ENCODE results near the gene PLXNC1.

The PLXNC1 gene

DNA sequence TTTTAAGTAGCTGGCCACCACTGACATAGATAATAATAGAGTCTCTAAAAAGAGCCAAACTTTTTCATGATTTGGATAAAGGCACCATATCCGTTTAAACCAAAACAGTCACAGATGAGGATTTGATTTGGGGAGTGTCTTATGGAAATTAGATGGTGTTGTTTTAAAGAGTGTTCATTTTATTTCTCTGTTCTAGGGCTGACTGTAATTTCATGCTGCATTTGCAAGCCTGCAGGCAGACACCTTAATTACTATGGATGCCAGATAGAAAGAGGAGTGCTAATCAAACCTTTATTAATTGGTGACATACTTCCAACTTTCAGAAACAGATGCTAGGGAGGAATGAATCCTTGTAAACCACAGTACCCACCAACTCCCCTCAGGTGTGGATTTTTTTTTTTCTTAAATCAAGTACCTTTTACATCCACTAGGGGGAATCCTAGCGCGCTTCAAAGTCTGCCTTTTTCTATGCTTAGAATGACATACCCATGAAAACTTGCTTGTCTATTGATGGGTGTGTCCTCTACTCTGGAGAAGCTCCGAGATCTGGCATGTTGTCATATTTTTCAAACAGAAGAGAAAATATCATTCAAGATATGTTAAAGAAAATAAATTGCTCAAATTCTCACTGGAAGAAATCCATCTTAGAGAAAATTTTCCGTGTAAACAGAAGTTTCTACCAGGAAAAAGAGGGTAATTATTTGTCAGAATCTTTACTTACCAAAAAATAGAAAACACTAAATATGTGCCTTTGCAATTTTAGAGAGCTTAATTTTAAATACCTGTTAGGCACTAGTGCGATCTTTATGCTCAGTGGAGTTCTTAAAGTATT lies 14.2 kb upstream of the PLXNC1 start:
- TF ChIP-seq, protein P1, sequence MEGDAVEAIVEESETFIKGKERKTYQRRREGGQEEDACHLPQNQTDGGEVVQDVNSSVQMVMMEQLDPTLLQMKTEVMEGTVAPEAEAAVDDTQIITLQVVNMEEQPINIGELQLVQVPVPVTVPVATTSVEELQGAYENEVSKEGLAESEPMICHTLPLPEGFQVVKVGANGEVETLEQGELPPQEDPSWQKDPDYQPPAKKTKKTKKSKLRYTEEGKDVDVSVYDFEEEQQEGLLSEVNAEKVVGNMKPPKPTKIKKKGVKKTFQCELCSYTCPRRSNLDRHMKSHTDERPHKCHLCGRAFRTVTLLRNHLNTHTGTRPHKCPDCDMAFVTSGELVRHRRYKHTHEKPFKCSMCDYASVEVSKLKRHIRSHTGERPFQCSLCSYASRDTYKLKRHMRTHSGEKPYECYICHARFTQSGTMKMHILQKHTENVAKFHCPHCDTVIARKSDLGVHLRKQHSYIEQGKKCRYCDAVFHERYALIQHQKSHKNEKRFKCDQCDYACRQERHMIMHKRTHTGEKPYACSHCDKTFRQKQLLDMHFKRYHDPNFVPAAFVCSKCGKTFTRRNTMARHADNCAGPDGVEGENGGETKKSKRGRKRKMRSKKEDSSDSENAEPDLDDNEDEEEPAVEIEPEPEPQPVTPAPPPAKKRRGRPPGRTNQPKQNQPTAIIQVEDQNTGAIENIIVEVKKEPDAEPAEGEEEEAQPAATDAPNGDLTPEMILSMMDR (IDR thresholded peaks at IDR 0.05; ENCODE audit: insufficient read depth, missing control alignments) = peak; percentile 58
- DNase-seq (ENCODE audit: insufficient read length, low spot score) (no peak), FAIRE-seq (no peak)

- TF ChIP-seq, protein P1 (IDR thresholded peaks at IDR 0.05; ENCODE audit: insufficient read depth, missing control alignments) = no peak
- DNase-seq (ENCODE audit: insufficient read length, low spot score) (no peak), FAIRE-seq (no peak)
Measured at GRCh38 chr12:94135896-94136295, 12.5 kb upstream of the PLXNC1 start.

DNA sequence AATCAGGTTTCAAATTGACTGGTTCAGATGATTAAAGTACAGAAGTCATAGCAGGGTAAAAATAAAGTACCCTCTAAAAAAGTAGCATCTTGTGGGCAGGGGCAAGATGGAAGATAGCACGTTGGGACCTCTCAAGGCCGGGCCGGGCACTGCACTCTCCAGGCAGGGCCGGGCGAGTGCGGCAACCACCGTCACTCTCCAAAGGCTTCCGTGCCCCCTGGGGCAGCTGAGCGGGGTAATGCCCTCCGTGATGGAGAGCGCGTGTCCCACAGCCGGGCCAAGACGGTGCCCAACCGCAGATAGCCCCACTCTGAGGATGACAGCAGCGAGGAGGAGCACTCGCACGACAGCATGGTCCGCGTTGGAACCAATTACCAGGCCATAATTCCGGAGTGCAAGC lies 8.6 kb upstream of the PLXNC1 start:
- TF ChIP-seq, protein P1 (IDR thresholded peaks at IDR 0.05; ENCODE audit: insufficient read depth, missing control alignments) = no peak
- FAIRE-seq = no peak
- no peak for DNase-seq (ENCODE audit: insufficient read length, low spot score)

GRCh38 chr12:94140556-94140955 lies 7.8 kb upstream of the PLXNC1 start:
- DNase-seq (ENCODE audit: insufficient read length, low spot score) (no peak), FAIRE-seq (no peak)
- TF ChIP-seq, protein P1 (IDR thresholded peaks at IDR 0.05; ENCODE audit: insufficient read depth, missing control alignments) = peak; percentile 31

DNA sequence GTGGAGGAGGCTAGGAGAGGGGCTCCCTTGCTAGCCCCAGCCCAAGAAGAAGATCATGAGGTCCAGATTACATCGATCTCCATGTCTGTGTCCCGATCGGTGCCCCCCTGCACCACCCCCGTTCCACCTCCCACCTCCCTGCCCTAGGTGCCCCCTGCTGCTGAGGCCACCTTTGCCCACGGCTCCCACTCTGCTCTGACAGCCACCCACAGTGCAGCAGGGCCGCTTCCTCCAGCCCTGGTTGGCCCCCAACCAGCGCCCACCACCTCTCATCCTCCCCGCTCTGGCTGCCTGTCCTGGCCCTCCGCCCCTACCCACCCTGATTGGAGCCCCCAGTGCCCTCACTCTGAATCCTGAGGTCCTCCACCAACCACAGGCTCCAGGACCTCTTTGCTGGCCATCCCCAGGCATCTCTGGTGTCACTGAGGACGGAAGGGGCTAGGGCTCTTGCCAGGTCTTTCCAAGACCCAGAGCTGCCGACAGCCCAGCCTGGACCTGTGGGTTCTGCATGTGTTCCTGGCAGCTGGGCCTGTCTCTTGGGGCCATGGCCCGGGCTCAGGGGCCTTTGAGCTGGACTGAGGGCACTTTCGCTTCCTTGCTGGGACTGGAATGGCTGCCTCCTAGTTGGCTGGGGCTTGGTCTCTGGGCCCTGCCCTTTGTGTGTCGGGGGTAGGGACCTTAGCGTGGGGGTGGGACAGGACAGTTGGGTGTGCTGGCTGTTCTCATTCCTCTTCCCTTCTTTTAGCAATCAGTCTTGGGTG lies 7.2 kb upstream of the PLXNC1 start:
- DNase-seq (ENCODE audit: insufficient read length, low spot score) (no peak), FAIRE-seq (no peak)
- TF ChIP-seq, protein P1 (IDR thresholded peaks at IDR 0.05; ENCODE audit: insufficient read depth, missing control alignments) = no peak

DNA sequence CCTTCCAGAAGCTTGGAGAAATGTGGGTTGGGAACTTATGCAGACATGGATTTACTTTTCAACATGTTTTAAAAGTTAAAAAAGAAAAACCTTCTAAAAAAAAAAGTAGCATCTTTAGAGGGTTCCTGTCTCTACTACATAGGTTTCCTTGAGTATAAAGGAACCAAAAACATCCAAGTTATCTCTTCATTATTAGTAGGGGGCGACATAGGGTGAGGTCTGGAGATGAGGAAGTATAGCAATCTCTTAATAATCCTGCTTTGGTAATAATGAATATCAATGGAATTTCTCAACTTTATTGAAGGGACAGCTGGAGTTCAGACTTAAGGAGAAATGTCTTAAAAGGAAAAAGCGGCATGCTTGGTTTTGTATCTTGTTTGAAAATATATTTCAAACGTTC lies 6.5 kb upstream of the PLXNC1 start:
- DNase-seq (ENCODE audit: insufficient read length, low spot score) = no peak
- TF ChIP-seq, protein P1 (IDR thresholded peaks at IDR 0.05; ENCODE audit: insufficient read depth, missing control alignments) = no peak
- no peak for FAIRE-seq

GRCh38 chr12:94143438-94143837 lies 4.9 kb upstream of the PLXNC1 start:
- DNase-seq (ENCODE audit: insufficient read length, low spot score) = no peak
- no peak for FAIRE-seq
- TF ChIP-seq, protein P1 (IDR thresholded peaks at IDR 0.05; ENCODE audit: insufficient read depth, missing control alignments) = no peak

Measured in D721Med (cell line).